ENCODE results near the gene ACSL1.
"Not testable (repeated sequence)": the region's sequence is repeated elsewhere in the genome, so short reads cannot be mapped to it uniquely, and the experiment has no call there.

Gene ACSL1

DNA sequence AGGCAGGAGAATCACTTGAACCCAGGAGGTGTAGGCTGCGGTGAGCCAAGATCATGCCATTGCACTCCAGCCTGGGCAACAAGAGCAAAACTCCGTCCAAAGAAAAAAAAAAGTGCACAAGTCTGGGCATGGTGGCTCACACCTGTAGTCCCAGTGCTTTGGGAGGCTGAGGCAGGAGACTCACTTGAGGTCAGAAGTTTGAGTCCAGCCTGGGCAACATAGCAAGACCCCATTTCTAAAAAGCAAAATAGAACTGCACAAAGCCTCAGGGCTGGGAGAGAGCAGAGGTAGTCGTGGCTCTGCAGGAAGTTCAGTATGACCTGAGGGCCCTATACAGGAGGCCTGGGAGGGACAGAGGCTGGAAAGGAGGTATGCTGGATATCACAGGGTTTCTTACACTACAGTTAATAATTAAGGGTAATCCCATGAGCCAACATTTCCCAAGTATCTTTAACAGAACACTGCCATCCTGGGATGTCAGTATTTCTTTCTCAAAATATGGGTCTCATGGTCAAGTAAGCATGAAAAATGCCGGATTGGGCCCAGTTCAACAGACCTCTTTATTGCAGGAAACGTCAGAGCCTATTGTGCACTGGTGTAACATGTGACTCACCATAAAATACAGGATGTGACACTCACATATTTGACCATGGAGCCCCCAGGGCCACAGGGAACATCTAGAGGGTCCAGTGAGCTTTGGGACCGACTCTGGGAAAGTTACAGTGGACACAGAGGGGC is 37.8 kb downstream of the ACSL1 start:
- no peak for DNase-seq (ENCODE audit: low spot score)

DNA sequence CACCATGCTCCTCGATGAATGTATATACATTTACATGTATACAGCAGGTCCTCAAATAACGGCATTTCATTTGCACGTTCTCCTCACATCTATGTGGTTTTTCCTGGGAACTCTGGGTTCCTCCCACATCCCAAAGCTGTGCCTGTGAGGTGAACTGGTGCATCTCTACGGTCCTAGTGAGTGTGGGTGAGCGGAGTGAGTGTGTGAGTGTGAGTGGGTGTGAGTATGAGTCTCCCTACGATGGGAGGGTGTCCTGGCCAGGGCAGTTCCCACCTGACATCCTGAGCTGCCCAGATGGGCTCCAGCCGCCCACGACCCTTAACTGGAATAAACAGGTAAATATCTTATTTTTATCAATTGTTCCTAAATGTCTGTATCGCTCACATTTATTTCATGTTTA is 40.0 kb downstream of the ACSL1 start:
- DNase-seq (ENCODE audit: low spot score) = no peak

DNA sequence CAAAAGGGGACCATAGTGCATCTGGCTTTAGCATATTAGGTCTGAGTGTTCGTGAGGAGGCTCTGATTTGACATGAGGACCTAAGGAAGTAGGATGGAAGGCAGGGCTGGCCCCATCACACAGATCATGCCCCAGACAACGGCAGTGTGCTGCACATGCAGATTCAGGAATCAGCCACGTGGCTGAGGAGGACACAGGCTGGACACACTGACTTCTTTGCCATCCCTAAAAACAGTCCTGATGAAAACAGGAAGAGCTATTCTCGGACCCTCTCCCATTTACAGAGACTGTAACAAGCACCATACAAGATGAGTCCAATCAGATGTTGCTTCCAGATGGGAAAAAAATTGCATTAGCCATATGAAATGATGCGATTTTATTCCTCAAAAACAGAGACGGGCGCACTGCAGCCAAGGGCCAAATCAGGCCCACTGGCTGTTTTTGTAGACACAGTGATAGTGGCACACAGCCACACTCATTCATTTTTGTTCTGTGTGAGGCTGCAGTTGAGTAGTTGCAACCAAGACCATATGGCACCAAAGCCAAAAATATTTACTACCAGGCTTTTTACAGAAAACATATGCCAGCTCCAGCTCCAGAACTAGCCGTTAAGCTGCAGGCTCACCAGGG is 41.0 kb downstream of the ACSL1 start:
- DNase-seq (ENCODE audit: low spot score) = no peak

DNA sequence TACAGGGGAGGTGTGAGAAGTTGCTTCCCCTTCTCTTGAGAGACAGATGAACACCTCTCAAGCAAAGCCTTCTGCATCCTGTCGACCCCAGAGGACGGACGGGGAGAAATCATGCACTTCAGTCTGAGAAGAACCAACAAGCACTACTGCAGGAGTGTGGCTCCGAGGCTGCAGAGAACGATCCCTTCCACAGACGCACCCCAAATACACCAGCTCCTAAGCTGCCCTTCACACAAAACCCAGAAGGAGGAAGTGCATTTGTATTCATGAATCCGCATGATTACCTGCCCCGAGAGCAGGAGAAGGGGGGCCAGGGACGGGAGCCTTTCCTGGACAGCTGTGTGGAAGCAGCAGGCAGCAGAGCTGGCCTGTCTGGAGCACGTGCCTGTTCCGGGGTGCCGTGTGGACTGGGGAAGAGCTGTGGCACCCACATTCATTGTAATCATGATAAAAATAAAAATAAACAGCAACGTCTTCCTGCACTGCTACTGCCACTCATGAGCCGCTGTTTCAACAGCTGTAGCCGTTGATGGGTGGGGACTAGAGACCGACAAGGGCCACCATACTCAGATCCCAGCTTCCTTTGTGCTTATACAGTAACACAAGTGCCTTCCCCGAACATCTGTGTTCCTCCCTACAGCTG is 42.9 kb downstream of the ACSL1 start:
- no peak for DNase-seq (ENCODE audit: low spot score)

DNA sequence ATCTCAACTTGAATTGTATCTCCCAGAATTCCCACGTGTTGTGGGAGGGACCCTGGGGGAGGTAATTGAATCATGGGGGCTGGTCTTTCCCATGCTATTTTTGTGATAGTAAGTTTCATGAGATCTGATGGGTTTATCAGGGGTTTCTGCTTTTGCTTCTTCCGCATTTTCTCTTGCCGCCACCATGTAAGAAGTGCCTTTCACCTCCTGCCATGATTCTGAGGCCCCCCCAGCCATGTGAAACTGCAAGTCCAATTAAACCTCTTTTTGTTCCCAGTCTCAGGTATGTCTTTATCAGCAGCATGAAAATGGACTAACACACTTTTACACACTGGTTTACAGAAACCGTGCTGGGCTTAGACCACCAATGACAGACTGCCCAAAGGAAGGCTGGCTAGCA is 46.6 kb downstream of the ACSL1 start:
- DNase-seq (ENCODE audit: low spot score) = not testable (repeated sequence)

DNA sequence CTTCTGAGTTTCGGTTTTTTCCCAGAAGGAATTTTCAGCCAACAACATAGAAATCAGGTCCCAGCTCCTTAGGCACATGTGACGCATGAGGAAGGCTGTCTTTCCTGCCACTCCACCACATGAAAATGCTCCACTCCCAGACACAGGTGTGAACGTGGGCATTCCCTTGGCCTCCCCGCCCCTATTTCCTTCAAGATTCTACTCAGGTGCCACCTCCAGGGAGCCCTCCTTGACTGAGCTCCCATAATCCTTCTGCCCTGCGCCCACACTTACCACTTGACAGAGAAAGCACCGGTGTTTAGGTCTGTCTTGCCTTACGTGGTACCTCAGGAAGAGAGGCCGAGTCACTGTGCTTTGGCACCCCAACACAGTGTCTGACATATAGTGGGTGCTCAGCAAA is 47.4 kb downstream of the ACSL1 start:
- no peak for DNase-seq (ENCODE audit: low spot score)

DNA sequence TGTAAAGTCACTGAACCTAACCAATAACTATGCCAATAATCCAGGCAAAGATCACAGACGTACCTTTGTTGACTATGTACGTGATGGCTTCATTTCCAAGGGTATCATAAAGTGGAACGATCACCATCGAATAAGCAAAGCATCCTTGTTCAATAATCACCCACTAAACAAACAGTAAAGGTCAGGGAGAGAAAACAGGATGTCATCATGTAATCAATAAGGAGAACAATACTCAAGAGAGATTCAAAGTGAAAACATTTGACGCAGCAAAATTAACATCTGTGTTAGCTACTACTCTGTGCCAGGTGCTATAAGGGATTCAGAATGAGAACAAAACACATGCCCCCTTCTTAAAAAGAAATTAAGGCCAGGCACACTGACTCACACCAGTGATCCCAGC is 48.9 kb downstream of the ACSL1 start:
- no peak for DNase-seq (ENCODE audit: low spot score)

DNA sequence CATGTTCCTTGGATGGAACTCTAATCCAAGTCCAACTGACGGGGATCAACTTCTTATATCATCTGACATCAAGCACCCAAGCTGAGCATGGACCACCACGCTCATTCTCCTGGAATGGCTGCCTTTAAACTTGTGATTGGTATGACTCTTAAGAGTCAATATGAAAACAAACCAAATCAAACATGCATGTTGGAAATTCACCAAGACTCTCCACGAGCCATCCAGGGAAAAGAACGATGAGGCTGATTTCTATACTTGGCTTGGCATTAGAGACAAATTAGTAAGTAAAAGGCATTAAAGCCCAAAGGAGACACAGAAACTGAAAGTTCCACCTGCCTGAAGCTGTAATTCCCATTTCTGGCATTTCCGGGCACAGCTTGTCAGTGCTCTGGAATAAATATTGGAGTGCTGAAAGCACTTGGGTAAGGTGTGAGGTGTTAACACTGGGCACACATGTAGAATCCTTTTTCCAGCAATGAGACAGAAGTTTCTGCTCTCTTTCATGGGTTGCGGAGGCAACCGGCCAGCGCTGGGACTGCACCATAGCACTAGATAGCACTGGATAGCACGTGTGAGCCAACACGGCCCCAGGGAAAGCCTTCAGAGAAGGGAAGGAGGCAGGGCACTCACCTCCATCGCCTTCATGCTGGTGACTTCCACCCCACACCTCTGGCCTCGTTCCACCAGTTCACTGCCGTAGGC is 49.8 kb downstream of the ACSL1 start:
- DNase-seq (ENCODE audit: low spot score) = no peak

DNA sequence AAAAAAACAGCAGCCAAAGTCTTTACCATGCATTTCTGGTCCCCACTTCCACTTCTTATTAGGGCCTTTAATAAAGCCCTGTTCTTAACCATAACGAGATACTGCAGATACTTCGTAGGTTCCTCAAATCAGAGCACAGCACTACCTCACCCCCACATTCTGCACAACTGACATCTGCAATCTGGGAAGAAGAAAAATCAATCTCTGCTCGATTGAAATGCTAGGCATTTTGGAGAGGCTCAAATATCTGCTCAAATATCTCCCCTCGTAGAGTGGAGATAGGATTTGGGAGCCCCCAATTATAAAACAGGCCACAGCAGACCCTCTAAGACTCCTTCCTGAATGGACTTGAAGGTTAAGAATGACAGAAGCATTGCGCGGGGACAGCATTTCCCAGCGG is 51.6 kb downstream of the ACSL1 start:
- DNase-seq (ENCODE audit: low spot score) = no peak

DNA sequence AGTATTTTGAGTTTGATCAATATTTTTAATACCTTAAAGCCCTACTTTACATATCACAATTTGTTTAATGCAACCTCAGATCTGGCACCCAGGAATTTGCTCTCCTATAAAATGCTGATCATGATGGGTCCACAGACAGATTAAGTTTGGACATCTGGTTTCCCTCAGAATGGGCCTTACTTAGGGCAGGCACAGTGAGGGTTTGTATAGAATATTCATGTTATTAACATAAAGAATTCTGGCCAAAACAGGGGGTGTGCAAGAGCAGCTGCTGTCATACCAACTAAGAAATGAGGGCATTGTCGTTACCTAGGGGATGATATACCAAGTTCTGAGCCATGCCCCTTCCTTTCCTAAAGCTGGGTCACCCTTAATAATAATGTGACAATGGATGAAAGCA is 54.4 kb downstream of the ACSL1 start:
- no peak for DNase-seq (ENCODE audit: low spot score)

DNA sequence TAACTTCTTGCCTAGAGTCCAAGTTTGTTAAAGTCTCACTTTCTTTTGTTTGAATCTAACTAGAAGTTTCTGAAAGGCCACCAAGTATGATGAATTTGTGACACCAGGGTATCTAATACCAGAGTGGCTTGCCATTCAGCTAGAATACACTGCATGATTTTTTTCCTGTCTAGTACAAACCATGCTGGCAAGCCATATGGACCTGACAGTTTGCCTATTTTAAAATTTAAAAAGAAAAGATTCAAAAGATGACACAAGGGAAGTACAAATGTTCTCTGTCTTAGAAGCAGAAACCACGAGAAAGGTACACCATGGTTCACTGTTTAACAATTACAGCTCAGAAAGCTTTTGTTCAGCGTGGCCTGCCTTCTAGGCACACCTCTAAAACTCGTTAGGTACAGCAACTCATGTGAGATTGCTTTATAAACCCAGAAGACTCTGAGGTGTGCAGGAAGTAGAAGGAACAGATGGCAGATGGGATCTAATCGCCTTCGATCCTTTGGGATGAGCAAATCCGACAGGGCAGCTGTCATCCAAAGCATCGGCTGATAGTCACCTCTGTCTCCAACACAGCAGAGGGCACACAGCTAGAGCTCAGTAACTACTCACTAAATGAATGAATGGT is 56.5 kb downstream of the ACSL1 start:
- no peak for DNase-seq (ENCODE audit: low spot score)

DNA sequence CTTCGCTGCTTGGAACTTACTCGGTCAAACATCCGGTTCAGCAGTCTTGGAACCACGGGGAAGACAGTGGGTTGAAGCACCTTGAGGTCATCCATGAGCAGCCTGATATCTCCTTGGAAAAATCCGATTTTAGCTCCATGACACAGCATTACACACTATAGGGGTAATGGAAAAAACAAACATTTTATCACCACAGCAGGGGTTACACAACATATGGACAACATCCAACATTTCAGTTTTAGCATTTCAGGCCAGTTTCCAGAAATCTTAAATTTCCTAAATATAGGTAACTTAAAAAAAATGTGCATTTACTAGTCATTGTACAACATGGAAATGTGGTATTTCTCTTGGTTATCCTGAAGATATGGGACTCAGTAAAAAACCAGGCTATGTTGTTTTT is 57.5 kb downstream of the ACSL1 start:
- DNase-seq (ENCODE audit: low spot score) = no peak

DNA sequence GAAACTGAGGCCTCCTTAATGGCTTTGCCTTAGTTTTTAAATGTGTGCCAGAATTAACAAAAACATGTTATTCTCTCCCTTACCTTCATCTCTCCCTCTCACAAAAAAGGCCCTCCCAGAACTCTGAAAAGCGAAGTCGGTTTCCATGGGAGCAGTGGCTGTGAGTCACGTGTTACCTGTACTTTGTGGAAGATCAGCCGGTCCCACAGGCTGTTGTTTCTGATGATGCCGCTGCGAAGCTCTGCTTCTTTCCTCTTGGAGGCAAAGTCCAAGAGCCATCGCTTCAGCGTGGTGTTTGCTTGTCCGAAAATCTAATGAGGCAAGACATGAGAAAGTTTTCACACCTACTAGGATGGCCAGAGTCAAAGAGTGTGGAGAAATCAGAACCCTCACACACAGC is 59.3 kb downstream of the ACSL1 start:
- DNase-seq (ENCODE audit: low spot score) = no peak

DNA sequence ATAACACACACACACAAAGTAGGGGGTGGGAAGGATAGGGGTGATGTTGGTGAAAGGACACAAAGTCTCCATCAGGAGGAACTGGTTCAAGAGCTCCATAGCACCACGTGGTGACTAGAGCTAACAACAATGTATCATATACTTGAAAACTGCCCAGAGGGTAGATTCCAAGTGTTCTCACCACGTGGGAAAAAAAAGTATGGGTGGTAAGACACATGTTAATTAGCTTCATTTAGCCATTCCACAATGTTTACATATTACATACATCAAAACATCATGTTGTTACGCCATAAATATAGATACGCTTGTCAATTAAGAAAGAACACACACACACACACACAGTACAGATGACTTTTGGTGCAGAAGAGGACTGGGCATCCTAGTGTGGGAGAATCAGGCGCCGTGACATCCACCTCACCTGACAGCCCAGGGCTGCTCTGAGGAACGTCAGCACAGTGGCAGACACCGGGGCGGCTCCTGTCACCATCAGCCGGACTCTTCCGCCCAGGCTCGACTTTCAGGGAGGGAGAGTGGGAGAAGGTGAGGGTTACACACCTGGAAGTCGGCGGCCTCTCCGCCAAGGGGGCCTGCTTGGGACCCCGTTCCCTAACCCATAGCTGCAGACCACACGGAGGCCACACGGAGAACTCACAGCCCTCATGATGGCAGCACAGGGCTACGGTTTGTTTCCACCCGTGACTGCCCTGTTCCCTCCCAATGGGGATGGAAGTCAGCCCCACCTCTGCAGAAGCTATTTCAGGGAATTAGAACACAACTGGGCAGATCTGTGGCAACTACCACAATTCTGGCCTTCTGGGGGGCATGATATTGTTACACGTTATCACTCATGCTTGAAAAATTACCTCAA is 60.1 kb downstream of the ACSL1 start:
- no peak for DNase-seq (ENCODE audit: low spot score)

DNA sequence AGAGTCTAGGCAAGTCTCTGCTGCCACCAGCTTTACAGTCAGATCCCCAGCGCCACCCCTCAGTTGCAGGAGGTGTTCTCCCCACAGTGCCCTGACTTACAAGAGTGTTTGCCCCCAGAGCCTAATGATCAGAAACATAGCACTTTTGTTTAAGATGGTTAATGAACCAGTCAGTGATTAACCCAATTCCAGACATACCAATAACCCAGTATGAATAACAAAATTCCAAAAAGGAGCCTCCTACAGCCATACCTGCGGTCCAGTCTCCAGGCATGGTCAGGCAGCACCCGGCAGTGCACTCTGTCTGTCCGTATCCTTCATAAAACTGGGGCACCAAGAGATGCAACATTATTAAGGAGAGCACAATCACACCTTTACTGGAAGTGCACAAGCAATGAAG is 61.2 kb downstream of the ACSL1 start:
- no peak for DNase-seq (ENCODE audit: low spot score)

DNA sequence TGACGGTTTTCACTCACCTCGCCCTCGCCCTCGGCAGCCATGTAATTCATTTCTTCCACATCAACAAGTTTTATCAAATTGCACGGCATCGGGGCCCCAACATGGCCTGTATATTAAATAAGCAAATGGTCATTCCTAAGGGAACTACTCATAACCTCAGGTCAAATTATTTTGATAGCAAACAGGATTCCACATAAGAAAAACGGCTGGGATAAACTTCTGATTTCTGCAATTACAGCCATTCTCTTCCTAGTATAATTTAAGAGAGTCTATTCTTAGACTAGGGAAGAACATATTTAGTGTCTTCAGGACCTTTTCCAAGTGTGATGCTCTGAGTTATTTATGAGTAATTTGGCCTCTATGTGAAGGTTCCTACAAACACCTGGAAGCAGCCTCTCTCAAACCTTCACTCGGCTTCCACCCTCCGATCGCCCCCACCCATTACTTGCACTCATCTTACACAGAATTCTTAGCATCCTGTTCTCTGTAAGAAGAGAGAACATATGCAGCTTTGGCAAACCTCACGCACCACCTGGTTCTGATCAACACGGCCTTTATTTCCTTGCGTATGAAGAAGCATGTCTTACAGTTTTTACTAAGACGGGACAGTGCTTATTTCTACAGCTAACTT is 62.5 kb downstream of the ACSL1 start:
- no peak for DNase-seq (ENCODE audit: low spot score)

DNA sequence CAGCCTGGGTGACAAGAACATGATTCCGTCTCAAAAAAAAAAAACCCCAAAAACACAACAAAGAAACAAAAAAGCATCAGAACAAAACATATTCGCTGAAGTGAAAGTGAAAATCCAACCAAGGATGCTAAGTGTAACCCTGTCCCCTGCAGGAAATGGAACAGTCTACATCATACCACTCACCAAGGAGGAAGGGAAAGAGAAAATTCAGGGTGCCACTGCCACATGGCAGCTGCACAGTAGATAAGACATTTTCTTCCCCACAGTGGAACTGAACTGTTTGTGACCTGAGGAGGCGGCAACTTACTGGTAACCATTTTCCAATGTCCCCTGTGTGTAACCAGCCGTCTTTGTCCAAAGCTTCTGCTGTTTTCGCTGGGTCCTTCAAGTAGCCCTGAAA is 63.7 kb downstream of the ACSL1 start:
- peak; percentile 60 for DNase-seq (ENCODE audit: low spot score)

DNA sequence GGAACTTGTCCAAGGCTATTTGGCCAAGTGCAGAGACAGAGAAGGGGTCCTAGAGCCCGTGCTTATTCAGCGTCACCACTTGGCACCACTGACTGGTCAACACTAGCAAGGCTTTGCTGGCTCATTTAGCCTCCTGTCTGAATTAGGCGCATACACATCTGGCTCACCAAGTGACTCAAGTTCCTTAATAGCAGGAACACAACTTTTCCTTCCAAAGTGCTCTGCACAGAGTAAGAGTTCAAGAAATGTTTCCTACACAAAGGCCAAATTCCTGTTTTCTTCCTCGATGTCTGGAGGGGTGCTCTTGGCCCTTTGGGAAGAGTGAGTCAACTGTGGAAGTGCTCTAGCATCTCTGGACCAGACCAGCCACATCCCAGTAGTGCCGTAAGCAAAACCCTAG is 65.1 kb downstream of the ACSL1 start:
- no peak for DNase-seq (ENCODE audit: low spot score)

DNA sequence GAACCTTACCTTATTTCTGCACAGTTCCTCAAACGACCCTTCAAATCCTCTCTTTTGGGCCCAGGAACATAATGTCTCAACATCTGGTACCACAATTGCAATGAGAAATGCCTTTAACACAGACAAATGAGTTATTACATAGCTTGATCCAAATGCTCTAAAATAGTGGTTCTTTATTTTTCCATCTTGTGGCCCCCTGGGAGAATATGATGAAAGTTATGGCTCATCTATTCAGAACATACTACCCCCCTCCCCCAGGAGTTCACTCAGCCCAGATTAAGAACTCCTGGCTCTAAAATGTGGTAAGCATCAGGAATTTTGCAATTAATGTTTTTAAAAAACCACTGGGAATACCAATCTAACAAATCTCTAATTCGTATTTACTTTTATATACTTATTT is 68.0 kb downstream of the ACSL1 start:
- DNase-seq (ENCODE audit: low spot score) = no peak

DNA sequence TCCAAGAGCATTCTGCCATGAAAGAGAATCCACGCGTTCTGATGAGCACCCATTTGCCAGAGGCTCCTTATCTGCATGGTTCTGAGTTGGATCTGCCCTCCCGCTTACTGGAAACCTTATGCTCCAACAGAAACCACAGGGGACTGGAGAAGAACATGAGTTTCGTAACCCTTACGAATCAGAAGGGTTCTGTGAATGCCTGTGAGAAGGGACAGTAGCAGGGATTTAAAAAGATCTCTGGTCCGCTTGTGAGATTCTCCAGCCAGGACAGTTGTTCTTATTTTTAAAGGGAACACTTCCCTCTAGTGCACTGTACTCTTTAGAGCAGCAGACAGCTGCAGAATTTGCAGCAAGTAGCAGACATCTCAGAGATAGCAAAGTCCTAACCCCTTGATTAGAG is 69.4 kb downstream of the ACSL1 start:
- DNase-seq (ENCODE audit: low spot score) = no peak

DNA sequence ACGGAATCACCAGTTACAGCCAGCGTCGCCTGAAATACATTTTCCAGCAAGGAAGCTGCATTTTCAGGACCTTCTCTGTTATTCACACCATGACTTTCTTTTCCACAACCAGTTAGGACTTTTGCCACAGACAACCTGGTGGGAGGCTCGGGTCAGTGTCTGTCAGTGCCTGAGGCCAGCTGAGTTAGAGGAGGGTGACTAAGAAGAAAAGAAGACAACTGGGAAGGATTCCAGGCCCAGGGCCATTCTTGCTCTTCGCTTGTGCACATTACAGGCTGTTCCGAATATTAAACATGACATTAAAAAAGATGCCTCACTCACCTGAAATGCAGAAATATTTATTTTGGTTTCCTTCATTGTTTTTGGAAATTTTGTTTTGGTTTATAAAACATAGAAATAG is 70.5 kb downstream of the ACSL1 start:
- DNase-seq (ENCODE audit: low spot score) = no peak

All from CD4-positive, alpha-beta T cell treated with Interleukin-6 at 100 ng/mL for 8 hours (primary cell).